ENCODE data around the gene RPS16. TPM values are rescaled to one million over a fixed set of nuclear protein-coding genes. Genes with fewer than 3 reads are reported as not detected.
A peak's percentile ranks its signal among the peaks of the same experiment; 100 is the strongest.

The RPS16 gene
- total RNA-seq, 1 donor, result 44.9 TPM

DNA sequence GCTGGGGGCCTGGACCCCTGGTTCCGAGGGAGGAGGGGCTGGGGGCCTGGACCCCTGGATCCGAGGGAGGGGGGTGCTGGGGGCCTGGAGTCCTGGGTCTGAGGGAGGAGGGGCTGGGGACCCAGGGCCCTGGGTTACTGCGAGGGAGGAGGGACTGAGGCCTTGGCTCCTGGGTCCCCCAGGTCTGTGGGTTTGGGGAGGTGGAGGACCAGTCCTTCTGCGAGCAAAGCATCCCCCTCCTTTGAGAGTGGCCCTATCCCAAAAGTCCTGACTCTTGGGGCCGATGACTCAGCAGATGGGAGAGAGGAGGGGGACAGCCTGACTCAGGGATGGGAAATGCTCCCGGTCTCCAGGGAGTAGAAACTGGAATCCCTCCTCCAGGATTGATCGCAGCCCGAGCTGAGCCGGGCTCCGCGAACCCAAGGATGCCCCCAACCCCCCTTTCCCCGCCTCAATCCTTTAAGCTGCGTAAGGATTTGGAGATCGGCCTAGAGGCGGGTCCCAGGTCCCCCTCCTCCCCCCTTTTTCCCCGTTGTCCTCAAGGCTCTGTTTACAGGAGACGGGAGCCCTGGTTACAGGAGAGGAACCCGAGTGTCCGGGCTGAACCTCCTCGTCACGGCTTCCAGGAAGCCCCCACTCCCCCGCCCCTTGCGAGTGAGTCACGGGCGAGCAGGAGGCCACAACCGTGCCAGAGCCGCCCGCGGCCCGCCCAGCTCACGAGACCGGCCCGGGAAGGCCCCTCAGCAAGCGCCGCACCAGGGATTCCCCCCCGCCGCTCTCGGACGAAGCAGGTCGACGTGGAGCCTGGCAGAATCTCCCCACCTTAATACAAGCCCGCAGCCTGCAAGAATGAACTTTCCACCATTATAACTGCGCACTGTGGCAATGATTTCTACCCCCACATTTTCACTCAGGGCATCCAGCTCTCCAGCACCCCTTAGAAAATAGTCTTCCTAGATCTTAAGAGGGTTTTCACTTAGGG, 32.1 kb downstream of the RPS16 start:
- H3K9me3 ChIP-seq (ENCODE audit: low read depth, low read length), result no peaks in the 10 kb centered on the region
- peaks cover 36% of the 10 kb centered on the region for H3K4me1 ChIP-seq (ENCODE audit: insufficient read depth, low read length)
- TF ChIP-seq, protein P1, sequence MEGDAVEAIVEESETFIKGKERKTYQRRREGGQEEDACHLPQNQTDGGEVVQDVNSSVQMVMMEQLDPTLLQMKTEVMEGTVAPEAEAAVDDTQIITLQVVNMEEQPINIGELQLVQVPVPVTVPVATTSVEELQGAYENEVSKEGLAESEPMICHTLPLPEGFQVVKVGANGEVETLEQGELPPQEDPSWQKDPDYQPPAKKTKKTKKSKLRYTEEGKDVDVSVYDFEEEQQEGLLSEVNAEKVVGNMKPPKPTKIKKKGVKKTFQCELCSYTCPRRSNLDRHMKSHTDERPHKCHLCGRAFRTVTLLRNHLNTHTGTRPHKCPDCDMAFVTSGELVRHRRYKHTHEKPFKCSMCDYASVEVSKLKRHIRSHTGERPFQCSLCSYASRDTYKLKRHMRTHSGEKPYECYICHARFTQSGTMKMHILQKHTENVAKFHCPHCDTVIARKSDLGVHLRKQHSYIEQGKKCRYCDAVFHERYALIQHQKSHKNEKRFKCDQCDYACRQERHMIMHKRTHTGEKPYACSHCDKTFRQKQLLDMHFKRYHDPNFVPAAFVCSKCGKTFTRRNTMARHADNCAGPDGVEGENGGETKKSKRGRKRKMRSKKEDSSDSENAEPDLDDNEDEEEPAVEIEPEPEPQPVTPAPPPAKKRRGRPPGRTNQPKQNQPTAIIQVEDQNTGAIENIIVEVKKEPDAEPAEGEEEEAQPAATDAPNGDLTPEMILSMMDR (IDR thresholded peaks at IDR 0.05; ENCODE audit: extremely low read depth, low read depth, low read length), result no peak
- peaks cover 18% of the 10 kb centered on the region for H4K20me1 ChIP-seq (ENCODE audit: insufficient read depth, low read length)
- H3K4me3 ChIP-seq (ENCODE audit: insufficient read depth, low read length), result peak overlapping the region; percentile 71
- peak overlapping the region; percentile 96 for H3K27ac ChIP-seq (ENCODE audit: low read depth, low read length)
- peaks cover 9% of the 10 kb centered on the region for H3K36me3 ChIP-seq (ENCODE audit: insufficient read depth, low read length)
- peak overlapping the region; percentile 83 for H3K4me2 ChIP-seq (ENCODE audit: insufficient read depth, low read length)
- peaks cover 19% of the 10 kb centered on the region for H3K79me2 ChIP-seq (ENCODE audit: insufficient read depth, low read length)
- no peak overlapping the region for H2AFZ ChIP-seq (ENCODE audit: low read length)
- no peaks in the 10 kb centered on the region for H3K27me3 ChIP-seq (ENCODE audit: insufficient read depth, low read length)
- DNase-seq (ENCODE audit: insufficient read length, low spot score, missing footprints), result peak; percentile 98

- H2AFZ ChIP-seq (ENCODE audit: low read length), result no peak overlapping the region
- peak overlapping the region; percentile 71 for H3K4me3 ChIP-seq (ENCODE audit: insufficient read depth, low read length)
- H3K4me1 ChIP-seq (ENCODE audit: insufficient read depth, low read length), result peaks cover 46% of the 10 kb centered on the region
- H3K27me3 ChIP-seq (ENCODE audit: insufficient read depth, low read length), result no peaks in the 10 kb centered on the region
- peak overlapping the region; percentile 83 for H3K4me2 ChIP-seq (ENCODE audit: insufficient read depth, low read length)
- peaks cover 8% of the 10 kb centered on the region for H4K20me1 ChIP-seq (ENCODE audit: insufficient read depth, low read length)
- TF ChIP-seq, protein P1 (IDR thresholded peaks at IDR 0.05; ENCODE audit: extremely low read depth, low read depth, low read length), result no peak
- no peaks in the 10 kb centered on the region for H3K36me3 ChIP-seq (ENCODE audit: insufficient read depth, low read length)
- no peaks in the 10 kb centered on the region for H3K9me3 ChIP-seq (ENCODE audit: low read depth, low read length)
- peaks cover 14% of the 10 kb centered on the region for H3K79me2 ChIP-seq (ENCODE audit: insufficient read depth, low read length)
- DNase-seq (ENCODE audit: insufficient read length, low spot score, missing footprints), result peak; percentile 96
- H3K27ac ChIP-seq (ENCODE audit: low read depth, low read length), result peak overlapping the region; percentile 96
Measured at GRCh38 chr19:39402346-39403300, 33.1 kb downstream of the RPS16 start.

DNA sequence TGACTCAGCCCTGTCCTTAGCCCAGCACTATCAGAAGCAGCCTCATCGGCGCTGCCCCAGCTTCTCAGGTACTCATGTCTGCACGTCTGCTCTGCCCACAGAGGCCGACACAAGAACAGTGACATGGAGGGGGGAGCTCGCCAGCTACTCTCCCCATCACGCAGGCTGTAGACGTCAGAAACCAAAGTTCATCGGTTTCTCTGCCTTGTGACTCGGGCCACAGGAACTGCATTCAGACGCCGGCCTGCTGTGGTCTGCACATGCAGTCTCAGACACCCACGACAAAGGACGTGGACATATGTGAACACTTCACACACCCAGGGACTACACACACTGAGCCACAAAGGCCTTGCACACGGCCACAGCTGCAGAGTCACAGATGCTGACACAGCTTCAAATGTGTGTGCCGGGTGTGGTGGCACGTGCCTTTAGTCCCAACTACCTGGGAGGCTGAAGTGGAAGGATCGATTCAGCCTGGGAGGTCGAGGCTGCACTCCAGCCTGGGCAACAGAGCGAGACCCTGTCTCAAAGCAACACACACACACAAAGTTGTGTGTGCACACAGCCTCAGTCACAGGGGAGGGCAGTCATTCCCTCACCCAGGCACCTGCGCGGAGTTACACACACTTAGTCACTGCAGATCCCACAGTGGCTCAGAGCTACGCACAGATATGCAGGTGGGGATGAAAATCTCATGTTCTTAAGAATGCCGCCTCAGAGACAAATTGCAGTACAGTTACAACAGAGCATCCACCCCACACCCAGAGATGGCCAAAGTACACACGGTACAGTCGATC, 34.0 kb downstream of the RPS16 start:
- no peaks in the 10 kb centered on the region for H3K27me3 ChIP-seq (ENCODE audit: insufficient read depth, low read length)
- H3K36me3 ChIP-seq (ENCODE audit: insufficient read depth, low read length), result peaks cover 6% of the 10 kb centered on the region
- TF ChIP-seq, protein P1 (IDR thresholded peaks at IDR 0.05; ENCODE audit: extremely low read depth, low read depth, low read length), result no peak
- H3K4me3 ChIP-seq (ENCODE audit: insufficient read depth, low read length), result peak overlapping the region; percentile 71
- H3K4me2 ChIP-seq (ENCODE audit: insufficient read depth, low read length), result peak overlapping the region; percentile 83
- peaks cover 46% of the 10 kb centered on the region for H3K4me1 ChIP-seq (ENCODE audit: insufficient read depth, low read length)
- DNase-seq (ENCODE audit: insufficient read length, low spot score, missing footprints), result peak; percentile 90
- H2AFZ ChIP-seq (ENCODE audit: low read length), result no peak overlapping the region
- H3K27ac ChIP-seq (ENCODE audit: low read depth, low read length), result peak overlapping the region; percentile 96
- peaks cover 5% of the 10 kb centered on the region for H3K79me2 ChIP-seq (ENCODE audit: insufficient read depth, low read length)
- H4K20me1 ChIP-seq (ENCODE audit: insufficient read depth, low read length), result no peaks in the 10 kb centered on the region
- no peaks in the 10 kb centered on the region for H3K9me3 ChIP-seq (ENCODE audit: low read depth, low read length)

Data from osteoblast (primary cell).